HG03097 (cell line): ENCODE data around the gene ARAP3.
"Not testable (repeated sequence)": the region's sequence is repeated elsewhere in the genome, so short reads cannot be mapped to it uniquely, and the experiment has no call there.

Experiments
- ATAC-seq: cut with Tn5 transposase; IDR thresholded peaks from one replicate; pipeline ENCODE4 v1.9.1; 2021; ENCODE audit not compliant: unreplicated experiment, low FRiP score

The ARAP3 gene

GRCh38 chr5:141623611-141624010 lies 58.4 kb downstream of the ARAP3 start:
- no peak for ATAC-seq

GRCh38 chr5:141623186-141623585 lies 58.8 kb downstream of the ARAP3 start:
- ATAC-seq, result no peak

- peak; percentile 83 for ATAC-seq
Observed at GRCh38 chr5:141618804-141619554, 63.1 kb downstream of the ARAP3 start, which contains the start of gene DIAPH1. DIAPH1 (minus strand) TSS chr5:141619000; CDS start chr5:141618914, 86 bp downstream.

GRCh38 chr5:141618030-141618803 lies 63.8 kb downstream of the ARAP3 start:
- ATAC-seq, result peak; percentile 27

GRCh38 chr5:141617682-141618029 lies 64.4 kb downstream of the ARAP3 start:
- ATAC-seq, result no peak

GRCh38 chr5:141617128-141617527 lies 64.9 kb downstream of the ARAP3 start:
- no peak for ATAC-seq

- no peak for ATAC-seq
Observed at GRCh38 chr5:141615991-141616720, 65.9 kb downstream of the ARAP3 start.

GRCh38 chr5:141613344-141613743 lies 68.7 kb downstream of the ARAP3 start:
- ATAC-seq, result no peak

GRCh38 chr5:141611289-141611688 lies 70.7 kb downstream of the ARAP3 start:
- no peak for ATAC-seq

- not testable (repeated sequence) for ATAC-seq
Observed at GRCh38 chr5:141609921-141610320, 72.1 kb downstream of the ARAP3 start.

GRCh38 chr5:141609044-141609443 lies 73.0 kb downstream of the ARAP3 start:
- ATAC-seq, result no peak

GRCh38 chr5:141608557-141608956 lies 73.5 kb downstream of the ARAP3 start:
- no peak for ATAC-seq

- ATAC-seq, result no peak
Observed at GRCh38 chr5:141608046-141608445, 74.0 kb downstream of the ARAP3 start.

GRCh38 chr5:141605523-141606277 lies 76.3 kb downstream of the ARAP3 start:
- peak; percentile 93 for ATAC-seq

- ATAC-seq, result no peak
Observed at GRCh38 chr5:141603923-141604717, 77.9 kb downstream of the ARAP3 start.
